WTC11 (cell line): Measurements from ENCODE around the gene CDKN1C. TPM values are rescaled to one million over a fixed set of nuclear protein-coding genes. Genes with fewer than 3 reads are reported as not detected.

Source experiments
- AFF4 ChIP-seq: sonication (generic); formaldehyde crosslinking; IDR thresholded peaks from 2 replicates; pipeline ENCODE4 v1.8.1; 2023; ENCODE audit warnings: mild to moderate bottlenecking, missing genetic modification reagents, borderline replicate concordance
- AR ChIP-seq: fragments of 250-450 bp; sonication (Bioruptor Pico); IDR thresholded peaks from 2 replicates; pipeline ENCODE4 v1.9.0; 2021; ENCODE audit warnings: mild to moderate bottlenecking
- ATF1 ChIP-seq: sonication (generic); formaldehyde crosslinking; IDR thresholded peaks from 2 replicates; pipeline ENCODE4 v1.8.1; 2023; ENCODE audit warnings: mild to moderate bottlenecking, moderate library complexity, missing genetic modification reagents
- E2F1 ChIP-seq: sonication (generic); formaldehyde crosslinking; IDR thresholded peaks from 2 replicates; pipeline ENCODE4 v1.8.0; 2022; ENCODE audit warnings: mild to moderate bottlenecking, missing genetic modification reagents
- ERG ChIP-seq: fragments of 250-450 bp; sonication (Bioruptor Pico); IDR thresholded peaks from 2 replicates; pipeline ENCODE4 v1.8.0; 2021; ENCODE audit warnings: mild to moderate bottlenecking
- MYBL2 ChIP-seq: sonication (generic); formaldehyde crosslinking; IDR thresholded peaks from 2 replicates; pipeline ENCODE4 v1.8.1; 2023; ENCODE audit warnings: mild to moderate bottlenecking, moderate library complexity, missing genetic modification reagents
- NFYB ChIP-seq: sonication (generic); formaldehyde crosslinking; conservative IDR thresholded peaks from 2 replicates; pipeline ENCODE4 v1.8.0; 2022; ENCODE audit warnings: low read depth, missing genetic modification reagents
- NR2C2 ChIP-seq: sonication (generic); formaldehyde crosslinking; IDR thresholded peaks from 2 replicates; pipeline ENCODE4 v1.8.0; 2022; ENCODE audit warnings: mild to moderate bottlenecking, missing genetic modification reagents
- SMAD3 ChIP-seq: sonication (generic); formaldehyde crosslinking; IDR thresholded peaks from 2 replicates; pipeline ENCODE4 v1.8.0; 2022; ENCODE audit warnings: missing genetic modification reagents, mild to moderate bottlenecking, borderline replicate concordance
- STAT6 ChIP-seq: sonication (generic); formaldehyde crosslinking; conservative IDR thresholded peaks from 2 replicates; pipeline ENCODE4 v1.8.1; 2023; ENCODE audit warnings: mild to moderate bottlenecking, low read depth, missing genetic modification reagents, moderate library complexity
- TEAD1 ChIP-seq: sonication (generic); formaldehyde crosslinking; IDR thresholded peaks from 2 replicates; pipeline ENCODE4 v1.8.0; 2022; ENCODE audit warnings: mild to moderate bottlenecking, missing genetic modification reagents
- TP53 ChIP-seq: sonication (generic); formaldehyde crosslinking; IDR thresholded peaks from 2 replicates; pipeline ENCODE4 v1.8.1; 2023; ENCODE audit warnings: mild to moderate bottlenecking, missing genetic modification reagents
- USF1 ChIP-seq: sonication (generic); formaldehyde crosslinking; IDR thresholded peaks from 2 replicates; pipeline ENCODE4 v1.8.0; 2022; ENCODE audit warnings: mild to moderate bottlenecking, missing genetic modification reagents
- ZMAT4 ChIP-seq: fragments of 250-450 bp; sonication (Bioruptor Pico); IDR thresholded peaks from 2 replicates; pipeline ENCODE4 v1.9.0; 2021; ENCODE audit warnings: mild to moderate bottlenecking
- ZNF121 ChIP-seq: sonication (generic); formaldehyde crosslinking; IDR thresholded peaks from 2 replicates; pipeline ENCODE4 v1.8.0; 2023; ENCODE audit warnings: missing genetic modification reagents
- ZNF512 ChIP-seq: sonication (generic); formaldehyde crosslinking; IDR thresholded peaks from 2 replicates; pipeline ENCODE4 v1.8.1; 2022; ENCODE audit warnings: missing genetic modification reagents, borderline replicate concordance
- ZNF532 ChIP-seq: fragments of 250-450 bp; sonication (Bioruptor Pico); IDR thresholded peaks from 2 replicates; pipeline ENCODE4 v1.9.0; 2021; ENCODE audit warnings: mild to moderate bottlenecking, borderline replicate concordance
- total RNA-seq: library from RNA; stranded (reverse); gene quantifications from 3 replicates; pipeline ENCODE4 v1.2.3, GENCODE V29; 2021

Gene CDKN1C
- total RNA-seq, 1 experiment from 2014 or later = 25.0 TPM

GRCh38 chr11:2928605-2929530 lies 43.3 kb upstream of the CDKN1C start, which contains the start of gene PHLDA2 (continued):
- TF ChIP-seq AFF4 (no peak), USF1 (peak; percentile 27; the same call in 1 of the 2 replicates), SMAD3 (no peak), ERG (no peak), AR (CRISPR knock-in tag) (no peak), TP53 (CRISPR knock-in tag) (no peak), NR2C2 (CRISPR knock-in tag) (0 out of 2 replicates have a peak, but pooled peaks have one; percentile 34), STAT6 (no peak), TEAD1 (CRISPR knock-in tag) (peak; percentile 36; the same call in 1 of the 2 replicates), E2F1 (CRISPR knock-in tag) (0 out of 2 replicates have a peak, but pooled peaks have one; percentile 34), MYBL2 (CRISPR knock-in tag) (peak; percentile 53; the same call in 1 of the 2 replicates), ZNF512 (CRISPR knock-in tag) (no peak), NFYB (CRISPR knock-in tag) (peak; percentile 30; the same call in 1 of the 2 replicates), ATF1 (no peak), ZNF532 (CRISPR knock-in tag) (no peak), ZNF121 (no peak), ZMAT4 (CRISPR knock-in tag) (no peak)
